Renal cortical epithelial cell (primary cell): ENCODE data around the gene ZNF74. TPM values are rescaled to one million over a fixed set of nuclear protein-coding genes. Genes with fewer than 3 reads are reported as not detected.
"Not testable (repeated sequence)": the region's sequence is repeated elsewhere in the genome, so short reads cannot be mapped to it uniquely, and the experiment has no call there.

Experiments
- DNase-seq: peaks from one replicate; pipeline ENCODE4 v3.0.0-alpha.2; 2011; ENCODE audit warnings: low read depth
- total RNA-seq: library from RNA; depleted of rRNA; stranded (reverse); fragments of >200 nt; gene quantifications from 2 replicates; pipeline ENCODE4 v1.2.3, GENCODE V29; 2014

Gene ZNF74
- total RNA-seq, 1 donor from 2014 or later = 17.8 TPM

DNA sequence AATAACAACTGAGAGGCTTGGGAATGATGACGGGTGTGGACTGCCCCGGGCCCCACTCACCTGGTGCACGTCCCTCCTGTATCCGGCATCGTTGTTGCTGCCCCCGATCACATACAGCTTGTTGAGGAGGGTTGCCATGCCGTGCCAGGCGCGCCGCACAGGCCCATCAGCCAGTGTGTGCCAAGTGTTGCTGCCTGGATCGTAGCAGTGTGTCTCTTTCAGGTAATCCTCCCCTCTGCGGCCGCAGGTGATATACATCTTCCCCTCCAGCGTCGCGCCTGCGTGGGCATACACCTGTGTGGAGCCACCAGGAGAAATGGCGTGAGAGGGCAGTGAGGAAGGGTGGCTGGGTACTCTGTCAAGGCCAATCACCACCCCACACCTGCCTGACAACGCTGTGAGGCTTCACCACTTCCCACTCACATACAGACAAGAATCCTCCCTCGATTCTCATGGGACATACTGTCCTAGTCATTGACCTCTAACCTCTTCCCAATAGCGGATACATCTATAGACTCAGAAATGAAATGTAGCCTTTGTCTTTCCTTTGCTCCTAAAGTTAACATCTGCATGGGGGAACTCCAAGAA lies 52.5 kb downstream of the ZNF74 start:
- DNase-seq = no peak

DNA sequence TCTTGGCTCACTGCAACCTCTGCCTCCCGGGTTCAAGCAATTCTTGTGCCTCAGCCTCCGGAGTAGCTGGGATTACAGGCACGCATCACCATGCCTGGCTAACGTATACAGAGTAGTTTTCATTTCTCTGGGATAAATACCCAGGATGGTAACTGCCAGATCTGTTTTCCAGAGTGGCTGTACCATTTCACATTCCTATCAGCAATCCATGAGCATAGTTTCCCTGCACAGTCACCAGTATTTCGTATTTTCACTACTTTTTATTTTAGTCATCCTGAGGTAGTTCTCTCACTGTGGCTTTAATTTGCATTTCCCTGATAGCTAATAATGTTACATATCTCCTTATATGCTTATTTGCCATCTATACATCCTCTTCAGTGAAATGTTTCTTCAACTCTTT lies 54.7 kb downstream of the ZNF74 start:
- DNase-seq = no peak

DNA sequence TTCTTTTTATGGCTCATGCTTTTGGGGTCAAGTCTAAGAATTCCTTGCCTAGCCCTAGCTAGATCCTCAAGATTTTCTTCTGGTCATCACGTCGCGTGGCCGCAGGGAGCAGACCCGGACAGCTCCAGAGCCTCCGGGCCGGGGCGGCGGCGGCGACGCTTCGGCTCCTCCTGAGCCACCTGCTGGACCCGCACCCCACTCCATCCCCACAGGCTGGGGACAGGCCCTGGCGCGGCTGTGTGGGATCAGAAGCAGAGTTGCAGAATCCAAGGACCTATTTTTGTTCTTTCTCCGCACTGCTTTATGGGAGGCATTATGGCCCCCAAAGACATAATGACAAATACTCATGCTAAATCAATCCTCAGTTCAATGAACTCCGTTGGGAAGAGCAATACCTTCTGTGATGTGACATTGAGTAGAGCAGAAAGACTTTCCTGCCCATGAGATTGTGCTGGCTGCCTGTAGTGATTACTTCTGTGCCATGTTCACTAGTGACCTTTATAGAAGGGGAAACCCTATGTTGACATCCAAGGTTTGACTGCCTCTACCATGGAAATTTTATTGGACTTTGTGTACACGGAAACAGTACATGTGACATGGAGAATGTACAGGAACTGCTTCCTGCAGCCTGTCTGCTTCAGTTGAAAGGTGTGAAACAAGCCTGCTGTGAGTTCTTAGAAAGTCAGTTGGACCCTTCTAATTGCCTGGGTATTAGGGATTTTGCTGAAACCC lies 56.0 kb downstream of the ZNF74 start:
- no peak for DNase-seq

- DNase-seq = no peak
These were observed 56.6 kb downstream of the ZNF74 start for GRCh38 chr22:20450551-20450906.

DNA sequence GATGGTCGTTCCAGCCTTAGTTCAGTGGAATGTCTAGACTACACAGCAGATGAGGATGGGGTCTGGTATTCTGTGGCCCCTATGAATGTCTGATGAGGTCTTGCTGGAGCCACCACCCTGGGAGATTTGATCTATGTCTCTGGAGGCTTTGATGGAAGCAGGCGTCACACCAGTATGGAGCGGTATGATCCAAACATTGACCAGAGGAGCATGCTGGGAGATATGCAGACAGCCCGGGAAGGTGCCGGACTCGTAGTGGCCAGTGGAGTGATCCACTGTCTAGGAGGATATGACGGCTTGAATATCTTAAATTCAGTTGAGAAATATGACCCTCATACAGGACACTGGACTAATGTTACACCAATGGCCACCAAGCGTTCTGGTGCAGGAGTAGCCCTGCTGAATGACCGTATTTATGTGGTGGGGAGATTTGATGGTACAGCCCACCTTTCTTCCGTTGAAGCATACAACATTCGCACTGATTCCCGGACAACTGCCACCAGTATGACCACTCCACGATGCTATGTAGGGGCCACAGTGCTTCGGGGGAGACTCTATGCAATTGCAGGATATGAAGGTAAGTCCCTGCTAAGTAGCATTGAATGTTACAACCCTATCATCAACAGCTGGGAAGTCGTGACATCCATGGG lies 57.3 kb downstream of the ZNF74 start:
- not testable (repeated sequence) for DNase-seq

- no peak for DNase-seq
These were observed 58.0 kb downstream of the ZNF74 start for GRCh38 chr22:20451920-20452319.

DNA sequence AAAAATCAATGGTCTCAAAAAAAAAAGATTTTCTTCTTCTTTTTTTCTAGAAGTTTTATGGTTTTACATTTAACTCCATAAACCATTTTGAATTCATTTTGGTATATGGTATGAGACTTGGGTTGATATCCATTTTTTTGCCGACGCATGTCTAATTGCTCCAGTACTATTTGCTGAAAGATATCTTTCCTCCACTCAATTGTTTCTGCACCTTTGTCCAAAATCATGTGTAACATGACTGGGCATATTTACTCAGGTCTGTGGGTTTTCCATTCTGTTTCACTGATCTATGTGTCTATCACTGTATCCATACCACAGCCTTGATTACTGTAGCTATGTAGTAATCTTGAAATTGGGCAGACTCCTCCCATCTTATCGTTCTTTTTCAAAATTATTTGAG lies 59.3 kb downstream of the ZNF74 start:
- no peak for DNase-seq

DNA sequence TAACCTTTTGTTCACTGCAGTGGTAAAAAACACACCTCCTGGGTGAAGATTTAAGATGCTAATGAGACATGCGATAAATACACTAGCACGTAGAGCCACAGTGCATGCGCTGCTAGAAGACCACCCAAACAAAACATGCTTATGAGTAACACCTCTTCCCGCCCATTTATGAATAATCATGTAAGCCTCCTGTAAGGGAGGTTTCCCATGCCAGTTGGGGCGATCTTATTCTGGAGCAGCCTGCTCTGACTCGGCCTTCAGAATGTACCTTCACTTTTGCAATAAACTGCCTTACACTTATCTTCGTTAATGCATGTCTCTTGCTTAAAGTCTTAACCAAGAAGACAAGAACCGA lies 61.7 kb downstream of the ZNF74 start:
- DNase-seq = no peak

- peak; percentile 68 for DNase-seq
These were observed 62.2 kb downstream of the ZNF74 start for GRCh38 chr22:20456064-20456721.

- DNase-seq = no peak
These were observed 62.7 kb downstream of the ZNF74 start for GRCh38 chr22:20456722-20457076.

GRCh38 chr22:20457506-20458240 lies 63.7 kb downstream of the ZNF74 start:
- DNase-seq = no peak

Other genes with a start within 250 kb of the ZNF74 start
- gene CCDC188, start 243.1 kb upstream of the ZNF74 start, total RNA-seq = 0.10 TPM in 1 of 2 replicates, not detected in the other
- 1.2 and 2.0 TPM in 2 replicates for gene RTN4R, start 125.8 kb upstream of the ZNF74 start, total RNA-seq
- gene DGCR6L, start 74.1 kb upstream of the ZNF74 start, total RNA-seq = 28.1 and 39.8 TPM in 2 replicates
- 3.3 and 9.1 TPM in 2 replicates for gene SCARF2, start 43.7 kb downstream of the ZNF74 start, total RNA-seq
- gene KLHL22, start 101.6 kb downstream of the ZNF74 start, total RNA-seq = 18.9 and 25.5 TPM in 2 replicates
- gene MED15, start 113.5 kb downstream of the ZNF74 start, total RNA-seq = 41.5 and 69.2 TPM in 2 replicates